HepG2 (cell line): ENCODE results near the gene NUTM2D.
"Not testable (repeated sequence)": the region's sequence is repeated elsewhere in the genome, so short reads cannot be mapped to it uniquely, and the experiment has no call there.

Experiments used
- CHD2 ChIP-seq: IDR thresholded peaks from 2 replicates; pipeline ENCODE4 v1.6.1; 2011; ENCODE audit warnings: low read depth, low read length, improper control_type of control experiment
- CTCF ChIP-seq: sonication (generic); formaldehyde crosslinking; IDR thresholded peaks from 2 replicates; pipeline ENCODE4 v1.5.0; 2020; ENCODE audit warnings: mild to moderate bottlenecking, missing genetic modification reagents, moderate library complexity
- IRF9 ChIP-seq: sonication (generic); formaldehyde crosslinking; IDR thresholded peaks from 2 replicates; pipeline ENCODE4 v1.8.0; 2022; ENCODE audit warnings: missing genetic modification reagents, mild to moderate bottlenecking, borderline replicate concordance
- JUNB ChIP-seq: sonication (generic); formaldehyde crosslinking; IDR thresholded peaks from 2 replicates; pipeline ENCODE4 v1.8.0; 2022; ENCODE audit warnings: missing genetic modification reagents, mild to moderate bottlenecking, borderline replicate concordance
- RXRA ChIP-seq: sonication (generic); formaldehyde crosslinking; IDR thresholded peaks from 2 replicates; pipeline ENCODE4 v1.5.1; 2020; ENCODE audit warnings: missing genetic modification reagents
- SMC3 ChIP-seq: IDR thresholded peaks from 2 replicates; pipeline ENCODE4 v1.6.1; 2011; ENCODE audit warnings: low read length, improper control_type of control experiment
- ZBTB7A ChIP-seq: sonication (generic); formaldehyde crosslinking; IDR thresholded peaks from 2 replicates; pipeline ENCODE4 v1.8.0; 2022; ENCODE audit warnings: mild to moderate bottlenecking, missing genetic modification reagents
- ZFP36 ChIP-seq: fragments of 150-350 bp; IDR thresholded peaks from 2 replicates; pipeline ENCODE4 v1.6.1; 2018; ENCODE audit warnings: borderline replicate concordance, low read length, low read depth; ENCODE audit not compliant: partially characterized antibody
- ZNF253 ChIP-seq: sonication (generic); formaldehyde crosslinking; IDR thresholded peaks from 2 replicates; pipeline ENCODE4 v1.8.0; 2022; ENCODE audit warnings: mild to moderate bottlenecking, missing genetic modification reagents, borderline replicate concordance

DNA sequence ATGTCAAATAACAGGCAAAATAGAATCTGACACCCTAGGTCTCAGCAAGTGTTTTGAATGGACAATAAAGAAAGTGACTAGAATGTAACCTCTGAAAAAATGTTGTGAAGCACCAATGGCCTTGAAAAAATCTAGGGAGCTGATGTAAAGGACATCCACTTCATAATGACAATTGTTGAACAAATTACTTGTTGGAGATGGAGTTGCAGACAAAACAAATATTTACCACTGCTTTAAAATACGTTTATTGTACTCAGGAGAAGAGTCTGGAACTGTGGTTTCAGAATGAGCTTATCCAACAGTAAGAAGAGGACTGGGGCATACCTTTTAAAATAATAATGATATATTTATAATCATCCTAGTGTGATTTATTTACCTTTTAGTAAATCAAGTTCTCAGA lies 11.8 kb upstream of the NUTM2D start:
- TF ChIP-seq ZFP36; SMC3; JUNB (CRISPR knock-in tag); CHD2; ZNF253; ZBTB7A (CRISPR knock-in tag); CTCF (CRISPR knock-in tag); IRF9 (CRISPR knock-in tag); RXRA (CRISPR knock-in tag): not testable (repeated sequence)
